Metanephros (tissue), 1 donor: Measurements from ENCODE around the gene PCDHGA5. TPM values are rescaled to one million over a fixed set of nuclear protein-coding genes. Genes with fewer than 3 reads are reported as not detected.

Experiments
- total RNA-seq: library from RNA; depleted of rRNA; stranded (reverse); fragments of >200 nt; gene quantifications from one replicate; pipeline ENCODE4 v1.2.3, GENCODE V29; 2014

The PCDHGA5 gene
- total RNA-seq, 1 donor from 2014 or later = 8.7 TPM

GRCh38 chr5:141397756-141398551 is 34.0 kb downstream of the PCDHGA5 start, which contains the start of gene PCDHGB5:
Gene PCDHGB5, plus strand, starts transcription at chr5:141397947. Its CDS starts 181 bp downstream, at chr5:141398128.

GRCh38 chr5:141402553-141403243 is 38.7 kb downstream of the PCDHGA5 start, which contains the start of gene PCDHGA9:
Gene PCDHGA9, plus strand, starts transcription at chr5:141402778. Its CDS starts 175 bp downstream, at chr5:141402953.

GRCh38 chr5:141407790-141408505 is 44.0 kb downstream of the PCDHGA5 start, which contains the start of gene PCDHGB6:
Gene PCDHGB6, plus strand, starts transcription at chr5:141408021. Its CDS starts 182 bp downstream, at chr5:141408203.

GRCh38 chr5:141412854-141413539 is 49.0 kb downstream of the PCDHGA5 start, which contains the start of gene PCDHGA10:
Gene PCDHGA10, plus strand, starts transcription at chr5:141412987. Its CDS starts 189 bp downstream, at chr5:141413176.

Other genes with a start within 250 kb of the PCDHGA5 start
- 3.8 TPM for gene PCDHB4, start 242.3 kb upstream of the PCDHGA5 start, total RNA-seq
- gene PCDHB5, start 229.0 kb upstream of the PCDHGA5 start, total RNA-seq = 13.4 TPM
- gene PCDHB6, start 214.1 kb upstream of the PCDHGA5 start, total RNA-seq = 2.2 TPM
- 4.4 TPM for gene PCDHB7, start 191.5 kb upstream of the PCDHGA5 start, total RNA-seq
- 2.6 TPM for gene PCDHB8, start 186.4 kb upstream of the PCDHGA5 start, total RNA-seq
- gene PCDHB16, start 181.8 kb upstream of the PCDHGA5 start, total RNA-seq = 7.8 TPM
- 3.3 TPM for gene PCDHB9, start 177.0 kb upstream of the PCDHGA5 start, total RNA-seq
- 6.2 TPM for gene PCDHB10, start 171.8 kb upstream of the PCDHGA5 start, total RNA-seq
- gene PCDHB11, start 164.5 kb upstream of the PCDHGA5 start, total RNA-seq = 8.5 TPM
- gene PCDHB12, start 155.4 kb upstream of the PCDHGA5 start, total RNA-seq = 9.3 TPM
- 7.9 TPM for gene PCDHB13, start 150.2 kb upstream of the PCDHGA5 start, total RNA-seq
- 8.6 TPM for gene PCDHB14, start 140.8 kb upstream of the PCDHGA5 start, total RNA-seq
- gene PCDHB15, start 118.8 kb upstream of the PCDHGA5 start, total RNA-seq = 11.0 TPM
- 0.35 TPM for gene SLC25A2, start 60.1 kb upstream of the PCDHGA5 start, total RNA-seq
- 76.2 TPM for gene TAF7, start 43.4 kb upstream of the PCDHGA5 start, total RNA-seq
- 1.1 TPM for gene PCDHGA1, start 33.6 kb upstream of the PCDHGA5 start, total RNA-seq
- 10.2 TPM for gene PCDHGA2, start 25.4 kb upstream of the PCDHGA5 start, total RNA-seq
- gene PCDHGA3, start 20.3 kb upstream of the PCDHGA5 start, total RNA-seq = 4.8 TPM
- 6.0 TPM for gene PCDHGB1, start 14.1 kb upstream of the PCDHGA5 start, total RNA-seq
- gene PCDHGA4, start 9.1 kb upstream of the PCDHGA5 start, total RNA-seq = 6.4 TPM
- 8.8 TPM for gene PCDHGB2, start 4.2 kb upstream of the PCDHGA5 start, total RNA-seq
- 7.1 TPM for gene PCDHGB3, start 6.1 kb downstream of the PCDHGA5 start, total RNA-seq
- gene PCDHGA6, start 9.7 kb downstream of the PCDHGA5 start, total RNA-seq = 10.3 TPM
- gene PCDHGA7, start 18.6 kb downstream of the PCDHGA5 start, total RNA-seq = 8.0 TPM
- 14.1 TPM for gene PCDHGB4, start 23.5 kb downstream of the PCDHGA5 start, total RNA-seq
- gene PCDHGA8, start 28.5 kb downstream of the PCDHGA5 start, total RNA-seq = 6.2 TPM
- gene PCDHGB5, start 33.8 kb downstream of the PCDHGA5 start, total RNA-seq = 14.1 TPM
- gene PCDHGA9, start 38.6 kb downstream of the PCDHGA5 start, total RNA-seq = 9.8 TPM
- 12.3 TPM for gene PCDHGB6, start 43.9 kb downstream of the PCDHGA5 start, total RNA-seq
- 9.1 TPM for gene PCDHGA10, start 48.8 kb downstream of the PCDHGA5 start, total RNA-seq
- gene PCDHGB7, start 53.5 kb downstream of the PCDHGA5 start, total RNA-seq = 15.8 TPM
- 10.0 TPM for gene PCDHGA11, start 56.9 kb downstream of the PCDHGA5 start, total RNA-seq
- gene PCDHGA12, start 66.3 kb downstream of the PCDHGA5 start, total RNA-seq = 10.0 TPM
- gene PCDHGC3, start 111.8 kb downstream of the PCDHGA5 start, total RNA-seq = 71.1 TPM
- 9.6 TPM for gene PCDHGC4, start 120.9 kb downstream of the PCDHGA5 start, total RNA-seq
- gene PCDHGC5, start 124.9 kb downstream of the PCDHGA5 start, total RNA-seq = 4.8 TPM